ENCODE measurements around the gene FAAP100. TPM values are rescaled to one million over a fixed set of nuclear protein-coding genes. Genes with fewer than 3 reads are reported as not detected.

Gene FAAP100
- total RNA-seq, 4 donors from 2014 or later = 26.2 to 90.5 (median 37.4) TPM

DNA sequence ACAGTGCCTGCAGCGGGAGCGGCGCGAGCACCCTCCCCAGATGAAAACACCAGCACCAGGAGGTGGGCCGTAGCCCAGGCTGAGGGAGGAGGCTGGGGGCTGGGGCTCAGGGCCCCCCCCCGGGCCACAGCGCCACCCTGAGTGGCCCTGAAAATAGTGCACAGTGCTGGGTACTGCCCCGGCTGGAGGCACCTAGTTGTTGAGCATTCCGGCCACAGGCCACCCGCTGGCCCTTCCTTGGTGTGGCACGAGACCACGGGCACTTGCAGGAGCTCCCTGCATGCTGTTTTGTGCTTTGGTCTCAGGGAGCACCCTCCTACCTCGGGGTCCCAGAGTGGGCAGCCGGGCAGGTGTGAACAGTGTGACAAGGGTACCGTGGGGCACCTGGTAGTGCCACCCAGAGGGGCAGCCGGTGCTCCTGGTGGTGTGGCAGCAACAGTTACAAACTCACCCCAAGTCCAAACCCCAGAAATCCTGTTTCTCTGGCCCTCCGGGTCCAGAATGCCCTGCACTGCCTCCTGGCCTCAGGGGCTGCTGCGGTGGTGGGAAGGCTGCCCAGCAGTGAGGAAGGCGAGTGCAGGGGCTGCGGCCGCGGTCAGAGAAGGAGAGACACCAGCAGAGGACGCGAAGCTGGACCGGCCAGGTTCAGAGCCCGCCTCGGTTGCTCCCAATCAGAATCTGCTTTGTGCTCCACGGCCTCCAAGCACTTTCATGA is 12.0 kb downstream of the FAAP100 start:
- in situ Hi-C loops (cut with MboI; ENCODE audit: low pct_ligation_motif_present in 1 of 4, low pct_unique_long_range_greater_than_20kb in 1 of 4, low sequenced_read_pairs in 3 of 4) = no loop called here
- intact Hi-C loops (cut with DNase I; ENCODE audit: low total_unique reads) = loop anchor here (10.0 kb wide), 1 partner anchor 285 kb away; no protein-coding TSS in a partner anchor
- Histone ChIP-seq H3K27ac (no peak overlapping the region), H3K4me1 (peaks cover 7 to 17% (median 11%) of the 10 kb centered on the region in 4 donors), H3K4me3 (no peak overlapping the region), H3K36me3 (peaks cover 0 to 17% (median under 1%) of the 10 kb centered on the region in 4 donors), H3K9me3 (no peaks in the 10 kb centered on the region), H3K27me3 (peaks cover 25% of the 10 kb centered on the region)
- no peak for DNase-seq
- TF ChIP-seq POLR2AphosphoS5 (IDR thresholded peaks at IDR 0.05) (no peak), EP300 (IDR thresholded peaks at IDR 0.05; ENCODE audit: low read depth) (no peak), POLR2A (IDR thresholded peaks at IDR 0.05) (no peak)
- TF ChIP-seq, protein P1, sequence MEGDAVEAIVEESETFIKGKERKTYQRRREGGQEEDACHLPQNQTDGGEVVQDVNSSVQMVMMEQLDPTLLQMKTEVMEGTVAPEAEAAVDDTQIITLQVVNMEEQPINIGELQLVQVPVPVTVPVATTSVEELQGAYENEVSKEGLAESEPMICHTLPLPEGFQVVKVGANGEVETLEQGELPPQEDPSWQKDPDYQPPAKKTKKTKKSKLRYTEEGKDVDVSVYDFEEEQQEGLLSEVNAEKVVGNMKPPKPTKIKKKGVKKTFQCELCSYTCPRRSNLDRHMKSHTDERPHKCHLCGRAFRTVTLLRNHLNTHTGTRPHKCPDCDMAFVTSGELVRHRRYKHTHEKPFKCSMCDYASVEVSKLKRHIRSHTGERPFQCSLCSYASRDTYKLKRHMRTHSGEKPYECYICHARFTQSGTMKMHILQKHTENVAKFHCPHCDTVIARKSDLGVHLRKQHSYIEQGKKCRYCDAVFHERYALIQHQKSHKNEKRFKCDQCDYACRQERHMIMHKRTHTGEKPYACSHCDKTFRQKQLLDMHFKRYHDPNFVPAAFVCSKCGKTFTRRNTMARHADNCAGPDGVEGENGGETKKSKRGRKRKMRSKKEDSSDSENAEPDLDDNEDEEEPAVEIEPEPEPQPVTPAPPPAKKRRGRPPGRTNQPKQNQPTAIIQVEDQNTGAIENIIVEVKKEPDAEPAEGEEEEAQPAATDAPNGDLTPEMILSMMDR (IDR thresholded peaks at IDR 0.05) = no peak
- 85 to 96% methylated on average over 4 to 28 of the region's 28 CpGs for WGBS, 2 donors (ENCODE audit: low coverage in 1 of 2)

DNA sequence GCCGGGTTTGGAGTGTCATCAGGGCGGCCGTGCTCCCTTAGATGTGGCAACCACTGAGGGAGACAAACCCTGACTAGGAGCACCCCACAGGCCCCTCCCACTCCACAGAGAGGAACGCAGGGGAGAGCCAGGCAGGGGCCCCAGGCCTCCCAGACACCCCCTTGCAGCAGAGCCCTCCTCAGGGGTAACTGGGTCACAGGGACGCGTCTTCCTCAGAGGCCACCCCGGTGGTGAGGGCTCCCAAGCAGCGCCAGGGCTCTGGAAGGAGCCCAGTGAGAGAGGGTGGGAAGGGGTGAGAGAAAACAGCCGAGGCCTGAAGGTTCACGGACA is 12.6 kb downstream of the FAAP100 start:
- H3K27me3 ChIP-seq = peaks cover 25% of the 10 kb centered on the region
- in situ Hi-C loops (cut with MboI; ENCODE audit: low pct_ligation_motif_present in 1 of 4, low pct_unique_long_range_greater_than_20kb in 1 of 4, low sequenced_read_pairs in 3 of 4) = no loop called here
- intact Hi-C loops (cut with DNase I; ENCODE audit: low total_unique reads) = loop anchor here (10.0 kb wide), 1 partner anchor 285 kb away; no protein-coding TSS in a partner anchor
- peaks cover 0 to 11% (median 0%) of the 10 kb centered on the region in 4 donors for H3K36me3 ChIP-seq
- H3K27ac ChIP-seq = no peak overlapping the region
- no peak for TF ChIP-seq POLR2AphosphoS5 (IDR thresholded peaks at IDR 0.05)
- no peak for TF ChIP-seq POLR2A (IDR thresholded peaks at IDR 0.05)
- TF ChIP-seq EP300 (IDR thresholded peaks at IDR 0.05; ENCODE audit: low read depth) = no peak
- TF ChIP-seq, protein P1 (IDR thresholded peaks at IDR 0.05) = no peak
- DNase-seq = no peak
- no peaks in the 10 kb centered on the region for H3K9me3 ChIP-seq
- H3K4me3 ChIP-seq = no peak overlapping the region
- H3K4me1 ChIP-seq = peaks cover 7 to 17% (median 11%) of the 10 kb centered on the region in 4 donors
- 82% methylated on average over 9 of the region's 10 CpGs; no CpG with 5 or more reads in 1 of the 2 donors for WGBS, 2 donors (ENCODE audit: low coverage in 1 of 2)

DNA sequence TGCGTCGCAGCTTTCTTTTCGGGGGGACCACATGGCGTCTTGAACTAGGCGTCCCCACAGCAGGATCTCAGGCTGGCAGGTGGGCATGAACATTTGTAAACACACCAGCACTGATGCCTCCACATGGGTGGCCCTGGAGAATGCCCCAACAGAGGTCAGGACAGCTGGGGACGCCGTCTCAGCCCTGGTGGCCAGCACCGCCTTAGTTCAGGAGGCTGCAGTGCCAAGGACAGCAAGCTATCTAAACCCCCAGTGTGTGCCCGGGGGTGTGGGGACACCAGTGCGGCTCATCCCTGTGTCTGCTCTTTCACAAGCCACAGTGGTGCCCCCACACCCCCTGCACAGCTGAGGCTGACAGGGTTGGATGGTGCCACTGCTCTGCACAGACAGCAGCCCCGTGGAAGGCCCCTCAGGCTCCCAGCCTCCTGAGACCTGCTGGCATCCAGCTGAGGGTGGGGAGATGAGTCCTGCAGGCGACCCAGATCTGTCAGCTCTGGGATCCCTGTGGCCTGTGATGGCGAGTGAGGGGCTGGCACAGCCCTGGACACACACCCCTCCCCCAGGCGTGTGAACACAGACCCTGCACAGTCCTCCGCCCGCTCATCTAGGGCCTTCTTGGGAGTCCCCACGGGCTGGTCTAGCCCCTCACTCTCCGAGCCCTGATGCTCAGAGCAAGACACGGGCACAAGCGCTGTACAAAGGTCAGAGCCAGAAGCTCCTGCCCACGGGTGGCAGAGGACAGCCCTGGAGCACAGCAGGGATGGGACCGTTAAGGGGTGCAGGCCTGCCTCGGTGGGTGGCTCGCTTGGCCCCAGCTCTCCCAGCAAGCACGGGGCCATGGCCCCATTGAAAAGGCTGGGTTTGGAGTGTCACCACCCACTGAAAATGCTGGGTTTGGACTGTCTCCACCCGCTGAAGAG is 13.2 kb downstream of the FAAP100 start:
- in situ Hi-C loops (cut with MboI; ENCODE audit: low pct_ligation_motif_present in 1 of 4, low pct_unique_long_range_greater_than_20kb in 1 of 4, low sequenced_read_pairs in 3 of 4) = no loop called here
- intact Hi-C loops (cut with DNase I; ENCODE audit: low total_unique reads) = loop anchor here (10.0 kb wide), 1 partner anchor 284 kb away; no protein-coding TSS in a partner anchor
- no peak for DNase-seq
- H3K36me3 ChIP-seq = peaks cover 0 to 10% (median 0%) of the 10 kb centered on the region in 4 donors
- peaks cover 7 to 17% (median 11%) of the 10 kb centered on the region in 4 donors for H3K4me1 ChIP-seq
- H3K27ac ChIP-seq = no peak overlapping the region
- TF ChIP-seq, protein P1 (IDR thresholded peaks at IDR 0.05) = no peak
- TF ChIP-seq EP300 (IDR thresholded peaks at IDR 0.05; ENCODE audit: low read depth) (no peak), POLR2AphosphoS5 (IDR thresholded peaks at IDR 0.05) (no peak), POLR2A (IDR thresholded peaks at IDR 0.05) (no peak)
- WGBS, 2 donors (ENCODE audit: low coverage in 1 of 2) = 89% methylated on average over 23 of the region's 26 CpGs; no CpG with 5 or more reads in 1 of the 2 donors
- H3K9me3 ChIP-seq = no peaks in the 10 kb centered on the region
- peaks cover 25% of the 10 kb centered on the region for H3K27me3 ChIP-seq
- H3K4me3 ChIP-seq = no peak overlapping the region
